ENCODE measurements around the gene TUBGCP6. TPM values are rescaled to one million over a fixed set of nuclear protein-coding genes. Genes with fewer than 3 reads are reported as not detected.

The TUBGCP6 gene
- polyA plus RNA-seq, 1 donor: 38.5 TPM

DNA sequence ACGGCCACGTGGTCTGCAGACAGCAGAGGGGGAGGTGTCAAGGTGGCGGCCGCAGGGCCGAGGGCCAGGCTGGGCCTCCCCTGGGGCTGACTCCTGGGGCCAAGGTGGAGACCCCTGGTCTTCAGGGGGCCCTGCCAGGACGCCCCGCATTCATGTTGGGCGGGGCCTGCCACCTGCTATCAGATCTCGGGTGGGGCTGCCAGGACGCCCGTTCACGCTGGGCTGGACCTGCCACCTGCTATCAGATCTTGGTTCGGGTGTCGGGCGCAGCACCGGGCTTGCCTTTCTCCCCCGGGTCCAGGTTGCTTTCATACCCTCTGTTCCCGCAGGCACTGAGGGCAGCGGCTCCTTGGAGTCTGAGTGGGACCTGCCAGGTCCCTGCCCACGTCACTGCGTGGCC is 41.5 kb upstream of the TUBGCP6 start:
- Histone ChIP-seq H3K4me1 (ENCODE audit: control insufficient read depth, insufficient read depth, low read length) (peaks cover 14% of the 10 kb centered on the region), H3K4me3 (ENCODE audit: low read length) (no peak overlapping the region), H3K27me3 (ENCODE audit: control insufficient read depth, insufficient read depth, low read length) (no peaks in the 10 kb centered on the region), H3K9me3 (ENCODE audit: control insufficient read depth, low read depth, low read length) (peaks cover 17% of the 10 kb centered on the region), H3K36me3 (ENCODE audit: control insufficient read depth, insufficient read depth, low read length) (peaks cover 89% of the 10 kb centered on the region), H3K27ac (ENCODE audit: low read length) (no peak overlapping the region)
- no CpG with 5 or more reads among the region's 21 CpGs for WGBS (ENCODE audit: insufficient coverage, low lambda C conversion rate)
- DNase-seq: no peak

DNA sequence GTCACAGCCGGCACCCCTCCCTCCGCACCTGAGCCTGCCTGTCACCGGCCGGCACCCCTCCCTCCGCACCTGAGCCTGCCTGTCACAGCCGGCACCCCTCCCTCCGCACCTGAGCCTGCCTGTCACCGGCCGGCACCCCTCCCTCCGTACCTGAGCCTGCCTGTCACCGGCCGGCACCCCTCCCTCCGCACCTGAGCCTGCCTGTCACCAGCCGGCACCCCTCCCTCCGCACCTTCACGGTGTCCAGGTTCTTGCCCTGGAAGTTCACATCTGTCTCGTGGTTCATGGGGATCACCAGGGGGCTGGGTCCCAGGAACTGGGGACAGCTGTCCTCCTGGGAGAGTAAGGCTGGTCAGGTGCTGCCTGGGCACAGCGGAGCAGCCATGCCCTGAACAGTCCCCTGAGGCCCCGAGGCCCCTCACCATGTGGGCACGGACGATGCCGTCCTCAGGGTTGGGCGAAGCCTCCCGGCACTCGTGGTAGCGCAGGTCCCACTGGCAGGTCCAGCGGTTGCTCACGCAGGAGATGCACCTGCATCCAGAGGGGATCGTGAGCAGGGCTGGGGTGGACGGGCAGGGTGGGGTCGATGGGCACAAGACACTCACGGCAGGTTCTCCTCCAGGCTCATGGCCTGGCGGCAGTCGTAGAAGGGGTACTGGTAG is 40.9 kb upstream of the TUBGCP6 start:
- peaks cover 89% of the 10 kb centered on the region for H3K36me3 ChIP-seq (ENCODE audit: control insufficient read depth, insufficient read depth, low read length)
- no peak for DNase-seq
- no CpG with 5 or more reads among the region's 34 CpGs for WGBS (ENCODE audit: insufficient coverage, low lambda C conversion rate)

GRCh38 chr22:50284479-50284878 is 39.7 kb upstream of the TUBGCP6 start:
- no peaks in the 10 kb centered on the region for H3K27me3 ChIP-seq (ENCODE audit: control insufficient read depth, insufficient read depth, low read length)
- H3K36me3 ChIP-seq (ENCODE audit: control insufficient read depth, insufficient read depth, low read length): peaks cover 86% of the 10 kb centered on the region
- H3K27ac ChIP-seq (ENCODE audit: low read length): no peak overlapping the region
- peaks cover 22% of the 10 kb centered on the region for H3K9me3 ChIP-seq (ENCODE audit: control insufficient read depth, low read depth, low read length)
- no peak overlapping the region for H3K4me3 ChIP-seq (ENCODE audit: low read length)
- H3K4me1 ChIP-seq (ENCODE audit: control insufficient read depth, insufficient read depth, low read length): peaks cover 14% of the 10 kb centered on the region
- no peak for DNase-seq
- no CpG with 5 or more reads among the region's 13 CpGs for WGBS (ENCODE audit: insufficient coverage, low lambda C conversion rate)

More for the DNA sequence above, 40.9 kb upstream of the TUBGCP6 start:
- Histone ChIP-seq H3K27ac (ENCODE audit: low read length) (no peak overlapping the region), H3K4me1 (ENCODE audit: control insufficient read depth, insufficient read depth, low read length) (peaks cover 14% of the 10 kb centered on the region), H3K9me3 (ENCODE audit: control insufficient read depth, low read depth, low read length) (peaks cover 22% of the 10 kb centered on the region), H3K27me3 (ENCODE audit: control insufficient read depth, insufficient read depth, low read length) (no peaks in the 10 kb centered on the region), H3K4me3 (ENCODE audit: low read length) (no peak overlapping the region)

DNA sequence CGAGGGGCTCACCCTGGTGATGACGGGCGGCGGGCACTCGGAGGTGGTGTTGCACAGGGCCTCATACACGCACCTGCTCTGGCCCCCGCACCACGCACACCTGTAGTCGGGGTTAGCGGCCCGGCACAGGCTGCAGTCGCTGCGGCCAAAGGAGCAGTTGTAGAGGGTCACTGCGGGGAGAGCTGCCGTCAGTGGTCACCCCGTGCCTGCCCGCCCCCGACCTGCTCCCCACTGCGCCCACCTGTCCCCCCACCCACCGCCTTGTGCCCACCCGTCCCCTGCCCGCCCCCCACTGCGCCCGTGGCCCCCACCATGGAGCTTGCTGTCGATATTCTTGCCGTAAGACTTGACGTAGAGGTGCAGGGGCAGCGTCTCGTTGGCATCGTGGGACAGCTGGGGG is 39.0 kb upstream of the TUBGCP6 start:
- H3K27ac ChIP-seq (ENCODE audit: low read length): no peak overlapping the region
- H3K27me3 ChIP-seq (ENCODE audit: control insufficient read depth, insufficient read depth, low read length): no peaks in the 10 kb centered on the region
- peaks cover 86% of the 10 kb centered on the region for H3K36me3 ChIP-seq (ENCODE audit: control insufficient read depth, insufficient read depth, low read length)
- no peak overlapping the region for H3K4me3 ChIP-seq (ENCODE audit: low read length)
- no peak for DNase-seq
- WGBS (ENCODE audit: insufficient coverage, low lambda C conversion rate): no CpG with 5 or more reads among the region's 30 CpGs
- peaks cover 14% of the 10 kb centered on the region for H3K4me1 ChIP-seq (ENCODE audit: control insufficient read depth, insufficient read depth, low read length)
- H3K9me3 ChIP-seq (ENCODE audit: control insufficient read depth, low read depth, low read length): peaks cover 21% of the 10 kb centered on the region

- Histone ChIP-seq H3K27me3 (ENCODE audit: control insufficient read depth, insufficient read depth, low read length) (no peaks in the 10 kb centered on the region), H3K4me1 (ENCODE audit: control insufficient read depth, insufficient read depth, low read length) (peaks cover 14% of the 10 kb centered on the region), H3K36me3 (ENCODE audit: control insufficient read depth, insufficient read depth, low read length) (peaks cover 86% of the 10 kb centered on the region), H3K27ac (ENCODE audit: low read length) (no peak overlapping the region), H3K9me3 (ENCODE audit: control insufficient read depth, low read depth, low read length) (peaks cover 31% of the 10 kb centered on the region), H3K4me3 (ENCODE audit: low read length) (no peak overlapping the region)
- WGBS (ENCODE audit: insufficient coverage, low lambda C conversion rate): no CpG with 5 or more reads among the region's 45 CpGs
- DNase-seq: peak; percentile 79 to 82
Observed at GRCh38 chr22:50282361-50283155, 37.7 kb upstream of the TUBGCP6 start.

GRCh38 chr22:50281957-50282356 is 37.1 kb upstream of the TUBGCP6 start:
- peaks cover 14% of the 10 kb centered on the region for H3K4me1 ChIP-seq (ENCODE audit: control insufficient read depth, insufficient read depth, low read length)
- peaks cover 84% of the 10 kb centered on the region for H3K36me3 ChIP-seq (ENCODE audit: control insufficient read depth, insufficient read depth, low read length)
- H3K4me3 ChIP-seq (ENCODE audit: low read length): no peak overlapping the region
- peaks cover 30% of the 10 kb centered on the region for H3K9me3 ChIP-seq (ENCODE audit: control insufficient read depth, low read depth, low read length)
- no CpG with 5 or more reads among the region's 25 CpGs for WGBS (ENCODE audit: insufficient coverage, low lambda C conversion rate)
- no peak overlapping the region for H3K27ac ChIP-seq (ENCODE audit: low read length)
- H3K27me3 ChIP-seq (ENCODE audit: control insufficient read depth, insufficient read depth, low read length): no peaks in the 10 kb centered on the region
- DNase-seq: no peak

GRCh38 chr22:50281384-50281760 is 36.5 kb upstream of the TUBGCP6 start:
- Histone ChIP-seq H3K36me3 (ENCODE audit: control insufficient read depth, insufficient read depth, low read length) (peaks cover 83% of the 10 kb centered on the region), H3K9me3 (ENCODE audit: control insufficient read depth, low read depth, low read length) (peaks cover 28% of the 10 kb centered on the region), H3K4me3 (ENCODE audit: low read length) (no peak overlapping the region), H3K27ac (ENCODE audit: low read length) (no peak overlapping the region), H3K27me3 (ENCODE audit: control insufficient read depth, insufficient read depth, low read length) (no peaks in the 10 kb centered on the region), H3K4me1 (ENCODE audit: control insufficient read depth, insufficient read depth, low read length) (peaks cover 14% of the 10 kb centered on the region)
- DNase-seq: no peak
- WGBS (ENCODE audit: insufficient coverage, low lambda C conversion rate): 90% methylated on average over 2 of the region's 36 CpGs

DNA sequence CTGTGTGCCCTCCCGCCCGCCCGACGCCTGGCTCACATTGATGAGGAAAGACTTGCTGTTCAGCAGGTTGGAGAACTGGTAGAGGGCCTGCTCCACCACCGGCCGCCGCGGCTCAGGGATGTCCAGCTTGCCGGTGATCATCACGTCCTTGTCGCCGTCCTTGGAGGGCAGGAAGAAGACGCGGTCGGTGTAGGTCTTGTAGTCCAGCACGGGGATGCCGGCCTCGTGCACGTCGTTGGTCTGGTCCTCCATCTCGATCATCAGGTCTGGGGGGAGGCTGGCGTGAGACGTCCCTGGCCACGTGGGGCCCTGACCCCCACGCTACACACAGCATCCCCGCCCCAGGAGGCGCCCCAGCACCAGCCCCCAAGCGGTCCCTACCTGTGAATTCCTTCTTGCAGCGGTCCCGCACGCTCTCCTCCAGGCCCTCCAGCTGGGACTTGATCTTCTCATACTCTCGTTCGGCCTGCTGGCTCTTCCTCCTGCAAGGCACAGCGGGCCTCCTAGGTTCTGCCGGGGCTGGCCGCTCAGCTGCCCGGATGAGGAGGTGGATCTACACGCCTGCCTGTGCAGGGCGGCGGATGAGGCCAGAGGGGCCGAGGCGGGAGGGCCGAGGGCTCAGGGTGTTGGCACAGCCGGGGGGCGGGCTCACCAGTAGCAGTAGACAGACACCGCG is 36.0 kb upstream of the TUBGCP6 start:
- peaks cover 14% of the 10 kb centered on the region for H3K4me1 ChIP-seq (ENCODE audit: control insufficient read depth, insufficient read depth, low read length)
- no peaks in the 10 kb centered on the region for H3K27me3 ChIP-seq (ENCODE audit: control insufficient read depth, insufficient read depth, low read length)
- peaks cover 80% of the 10 kb centered on the region for H3K36me3 ChIP-seq (ENCODE audit: control insufficient read depth, insufficient read depth, low read length)
- H3K4me3 ChIP-seq (ENCODE audit: low read length): no peak overlapping the region
- DNase-seq: no peak
- H3K9me3 ChIP-seq (ENCODE audit: control insufficient read depth, low read depth, low read length): peaks cover 30% of the 10 kb centered on the region
- no peak overlapping the region for H3K27ac ChIP-seq (ENCODE audit: low read length)
- no CpG with 5 or more reads among the region's 47 CpGs for WGBS (ENCODE audit: insufficient coverage, low lambda C conversion rate)

GRCh38 chr22:50280022-50280707 is 35.3 kb upstream of the TUBGCP6 start:
- Histone ChIP-seq H3K9me3 (ENCODE audit: control insufficient read depth, low read depth, low read length) (peaks cover 30% of the 10 kb centered on the region), H3K4me3 (ENCODE audit: low read length) (no peak overlapping the region), H3K27ac (ENCODE audit: low read length) (no peak overlapping the region), H3K36me3 (ENCODE audit: control insufficient read depth, insufficient read depth, low read length) (peaks cover 83% of the 10 kb centered on the region), H3K4me1 (ENCODE audit: control insufficient read depth, insufficient read depth, low read length) (peaks cover 14% of the 10 kb centered on the region), H3K27me3 (ENCODE audit: control insufficient read depth, insufficient read depth, low read length) (no peaks in the 10 kb centered on the region)
- WGBS (ENCODE audit: insufficient coverage, low lambda C conversion rate): no CpG with 5 or more reads among the region's 38 CpGs
- no peak for DNase-seq
